A549 (cell line): Measurements from ENCODE around the gene CAMTA1. TPM values are rescaled to one million over a fixed set of nuclear protein-coding genes. Genes with fewer than 3 reads are reported as not detected.
A peak's percentile ranks its signal among the peaks of the same experiment; 100 is the strongest.

Experiments
- ATAC-seq, 2 experiments: fragments of 200-7000 bp in 1 of 2; fragments of >200 bp in 1 of 2; cut with Nextera tagmentation in 1 of 2; cut with Tn5 transposase in 1 of 2; 3 replicates each; pipeline versions ENCODE4 v1.8.0 to v1.9.1; 2018 to 2020; ENCODE audit warnings: mild to moderate bottlenecking in 1 of 2, moderate library complexity in 1 of 2
- CTCF ChIA-PET: fragments of 300-600 bp; sonication (Branson Sonifier 250); formaldehyde crosslinking; extraction: SDS; loops from one replicate; lab custom pipeline; 2021; ENCODE audit warnings: antibody characterized with exemption, inconsistent platforms; lab: Yijun Ruan, JAX
- POLR2A ChIA-PET: fragments of 350-600 bp; formaldehyde crosslinking; extraction: SDS; loops from one replicate; lab custom pipeline; 2021; ENCODE audit warnings: antibody characterized with exemption, inconsistent platforms; lab: Yijun Ruan, JAX
- DNase-seq, 2 experiments: peaks; one replicate each; pipeline versions ENCODE4 v3.0.0 to v3.0.0-alpha.2; 2011 to 2016; ENCODE audit warnings: low read depth in 1 of 2, low spot score in 1 of 2
- FAIRE-seq: peaks from 2 replicates; lab custom pipeline; 2011; peaks lifted over from hg19 to GRCh38; lab: Jason Lieb, UNC
- H3K27ac ChIP-seq, 2 experiments: fragments of >200 bp; sonication (Bioruptor Twin); formaldehyde crosslinking; 3 replicates each; pipeline ENCODE4 v1.5.1; 2016 to 2017
- H3K4me1 ChIP-seq: fragments of >200 bp; sonication (Bioruptor Twin); formaldehyde crosslinking; 3 replicates; pipeline ENCODE4 v1.6.1; 2016
- H3K4me2 ChIP-seq: fragments of >200 bp; sonication (Bioruptor Twin); formaldehyde crosslinking; 3 replicates; pipeline ENCODE4 v1.6.1; 2016
- H3K4me3 ChIP-seq: fragments of >200 bp; sonication (Bioruptor Twin); formaldehyde crosslinking; 3 replicates; pipeline ENCODE4 v1.5.1; 2016
- H3K9me3 ChIP-seq: fragments of >200 bp; sonication (Bioruptor Twin); formaldehyde crosslinking; 3 replicates; pipeline ENCODE4 v1.6.1; 2016
- BCL3 ChIP-seq: fragments of >200 bp; sonication (Bioruptor Twin); formaldehyde crosslinking; IDR thresholded peaks from 3 replicates; pipeline ENCODE4 v1.6.1; 2016
- CEBPB ChIP-seq, 2 experiments: fragments of >200 bp in 1 of 2; sonication (Bioruptor Twin) in 1 of 2; formaldehyde crosslinking in 1 of 2; IDR thresholded peaks; 2 replicates each; pipeline ENCODE4 v1.6.1; 2012 to 2016
- CHD2 ChIP-seq: fragments of 150-350 bp; IDR thresholded peaks from 2 replicates; pipeline ENCODE4 v1.6.1; 2014; ENCODE audit warnings: low read length; ENCODE audit not compliant: partially characterized antibody
- FOXS1 ChIP-seq: fragments of 250-450 bp; sonication (Bioruptor Pico); IDR thresholded peaks from 2 replicates; pipeline ENCODE4 v1.5.0; 2020; ENCODE audit warnings: mild to moderate bottlenecking, moderate library complexity
- GATA3 ChIP-seq: IDR thresholded peaks from 2 replicates; pipeline ENCODE4 v1.6.1; 2012; ENCODE audit warnings: borderline replicate concordance
- HDAC2 ChIP-seq: fragments of 200-600 bp; sonication (generic); IDR thresholded peaks from 2 replicates; pipeline ENCODE4 v1.6.1; 2016
- JUN ChIP-seq, 2 experiments: fragments of >200 bp; sonication (Bioruptor Twin); formaldehyde crosslinking; IDR thresholded peaks; 2 replicates in 1 of 2; 3 replicates in 1 of 2; pipeline ENCODE4 v1.6.1; 2016 to 2017
- JUNB ChIP-seq: fragments of >200 bp; sonication (Bioruptor Twin); formaldehyde crosslinking; IDR thresholded peaks from 2 replicates; pipeline ENCODE4 v1.6.1; 2016
- KDM5A ChIP-seq: fragments of 200-600 bp; sonication (generic); IDR thresholded peaks from 2 replicates; pipeline ENCODE4 v1.6.1; 2016; ENCODE audit warnings: antibody characterized with exemption, mild to moderate bottlenecking
- NFE2L2 ChIP-seq: fragments of 150-350 bp; conservative IDR thresholded peaks from 2 replicates; pipeline ENCODE4 v1.6.1; 2014; ENCODE audit warnings: low read length
- PHF8 ChIP-seq: fragments of 200-600 bp; sonication (generic); IDR thresholded peaks from 2 replicates; pipeline ENCODE4 v1.6.1; 2016; ENCODE audit warnings: low read depth, mild to moderate bottlenecking, antibody characterized with exemption, moderate library complexity, borderline replicate concordance
- POLR2A ChIP-seq: IDR thresholded peaks from 2 replicates; pipeline ENCODE4 v1.6.1; 2012; ENCODE audit warnings: mild to moderate bottlenecking, low read length
- POLR2AphosphoS2 ChIP-seq: conservative IDR thresholded peaks from 2 replicates; pipeline ENCODE4 v1.6.1; 2012; ENCODE audit warnings: low read length, improper control_type of control experiment, inconsistent platforms
- RARB ChIP-seq: fragments of 250-450 bp; sonication (Bioruptor Pico); IDR thresholded peaks from 2 replicates; pipeline ENCODE4 v1.8.0; 2021; ENCODE audit warnings: mild to moderate bottlenecking, moderate library complexity
- RCOR1 ChIP-seq: fragments of 150-350 bp; IDR thresholded peaks from 2 replicates; pipeline ENCODE4 v1.6.1; 2014; ENCODE audit warnings: antibody characterized with exemption, low read length, low read depth
- RNF2 ChIP-seq: fragments of 200-600 bp; sonication (generic); IDR thresholded peaks from 2 replicates; pipeline ENCODE4 v1.6.1; 2016; ENCODE audit warnings: low read depth, mild to moderate bottlenecking, antibody characterized with exemption, moderate library complexity, borderline replicate concordance
- SREBF2 ChIP-seq: fragments of 450-650 bp; IDR thresholded peaks from 2 replicates; pipeline ENCODE4 v1.6.1; 2014; ENCODE audit warnings: mild to moderate bottlenecking, moderate library complexity
- TP53 ChIP-seq: fragments of 250-450 bp; sonication (Bioruptor Pico); IDR thresholded peaks from 2 replicates; pipeline ENCODE4 v1.5.0; 2021; ENCODE audit warnings: mild to moderate bottlenecking, moderate library complexity
- USF2 ChIP-seq: fragments of 450-650 bp; IDR thresholded peaks from 2 replicates; pipeline ENCODE4 v1.6.1; 2014; ENCODE audit warnings: antibody characterized with exemption
- ZFP36 ChIP-seq: fragments of 450-650 bp; IDR thresholded peaks from 2 replicates; pipeline ENCODE4 v1.6.1; 2014; ENCODE audit warnings: borderline replicate concordance; ENCODE audit not compliant: partially characterized antibody
- WGBS: methylation state at CpG from one replicate; pipeline ENCODE4 v1.1.6; 2017; ENCODE audit errors: missing lambda C conversion rate; 5-methylcytosine and 5-hydroxymethylcytosine counted together
- polyA plus RNA-seq, 4 experiments: library from polyadenylated mRNA; depleted of rRNA in 3 of 4; stranded (reverse); fragments of >200 nt; fragmentation: RNase III in 1 of 4; extraction: RNeasy Plus Mini Kit Qiagen cat#74134 plus additional on column Dnase treatment in 1 of 4; gene quantifications; 2 replicates in 3 of 4; 3 replicates in 1 of 4; pipeline ENCODE4 v1.2.3, GENCODE V29; 2011 to 2017
- TF ChIP-seq, protein P1 (sequence below): IDR thresholded peaks from 2 replicates; pipeline ENCODE4 v1.6.1; 2012; ENCODE audit warnings: low read depth, borderline replicate concordance
- TF ChIP-seq, protein P2 (sequence below): IDR thresholded peaks from 2 replicates; pipeline ENCODE4 v1.6.1; 2012
- TF ChIP-seq, protein P3 (sequence below): fragments of 250-450 bp; sonication (Bioruptor Pico); IDR thresholded peaks from 2 replicates; pipeline ENCODE4 v1.5.0; 2020; ENCODE audit warnings: low read depth, mild to moderate bottlenecking, moderate library complexity
- TF ChIP-seq, protein P4 (sequence below): fragments of 250-450 bp; sonication (Bioruptor Pico); IDR thresholded peaks from 2 replicates; pipeline ENCODE4 v1.5.0; 2021; ENCODE audit warnings: mild to moderate bottlenecking, moderate library complexity, borderline replicate concordance

Gene CAMTA1
- polyA plus RNA-seq, 2 of the 4 experiments (the other 2 are of a cell fraction): 58.8 to 75.0 TPM

DNA sequence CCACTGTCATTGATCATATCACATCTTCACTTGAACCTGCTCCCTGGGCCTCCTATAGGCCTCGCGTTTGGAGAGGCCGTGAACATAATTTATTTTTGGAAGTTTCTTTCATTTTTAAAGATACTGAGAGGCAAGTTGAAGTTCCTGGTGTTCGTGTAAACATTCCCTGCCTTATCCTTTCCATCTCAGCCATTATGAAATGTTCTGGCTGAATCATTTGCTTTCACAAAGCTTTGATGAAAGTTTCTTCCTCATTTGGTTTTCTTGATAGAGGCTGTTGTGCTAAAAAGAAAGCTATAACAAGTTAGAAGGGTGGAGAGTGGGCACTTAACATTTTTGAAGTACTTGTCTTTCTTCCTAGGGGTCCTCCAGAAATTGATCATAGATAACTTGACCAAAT is 15.5 kb downstream of the CAMTA1 start:
- H3K4me1 ChIP-seq: peaks cover 68% of the 10 kb centered on the region
- peak overlapping the region; percentile 39 to 77; a peak in 5 of 6 replicates for H3K27ac ChIP-seq
- H3K4me2 ChIP-seq: peak overlapping the region; percentile 46
- H3K9me3 ChIP-seq: no peaks in the 10 kb centered on the region
- H3K4me3 ChIP-seq: no peak overlapping the region
- TF ChIP-seq GATA3 (peak; percentile 78), RNF2 (no peak), CEBPB (IDR thresholded peaks at IDR 0.05) (0 out of 4 replicates have a peak, but pooled peaks of 1 of the 2 experiments have one; percentile 15), FOXS1 (CRISPR knock-in tag) (no peak)
- CTCF ChIA-PET: interaction anchor here (0.7 to 1.9 kb wide), 6 partner anchors 12 to 952 kb away, joined by 3 to 4 read pairs (median 4); no protein-coding TSS in a partner anchor
- DNase-seq (peak in 1 of 2 experiments; percentile 20), FAIRE-seq (no peak), ATAC-seq (no peak)
- POLR2A ChIA-PET: interaction anchor here (1.8 kb wide), 1 partner anchor 16 kb away, joined by 10 read pairs; the partner anchor contains the start of gene CAMTA1
- WGBS: 20% methylated on average over 4 of the region's 4 CpGs

- no peak overlapping the region for H3K4me3 ChIP-seq
- no peaks in the 10 kb centered on the region for H3K9me3 ChIP-seq
- ATAC-seq (no peak), FAIRE-seq (no peak)
- CTCF ChIA-PET: interaction anchor here (0.7 to 1.9 kb wide), 8 partner anchors 12 to 951 kb away, joined by 3 to 5 read pairs (median 4); no protein-coding TSS in a partner anchor
- H3K4me1 ChIP-seq: peaks cover 64% of the 10 kb centered on the region
- no peak for TF ChIP-seq PHF8
- no peak for TF ChIP-seq TP53 (CRISPR knock-in tag)
- TF ChIP-seq ZFP36: no peak
- TF ChIP-seq, protein P1, sequence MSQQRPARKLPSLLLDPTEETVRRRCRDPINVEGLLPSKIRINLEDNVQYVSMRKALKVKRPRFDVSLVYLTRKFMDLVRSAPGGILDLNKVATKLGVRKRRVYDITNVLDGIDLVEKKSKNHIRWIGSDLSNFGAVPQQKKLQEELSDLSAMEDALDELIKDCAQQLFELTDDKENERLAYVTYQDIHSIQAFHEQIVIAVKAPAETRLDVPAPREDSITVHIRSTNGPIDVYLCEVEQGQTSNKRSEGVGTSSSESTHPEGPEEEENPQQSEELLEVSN: no peak
- TF ChIP-seq POLR2A: no peak
- TF ChIP-seq, protein P2, sequence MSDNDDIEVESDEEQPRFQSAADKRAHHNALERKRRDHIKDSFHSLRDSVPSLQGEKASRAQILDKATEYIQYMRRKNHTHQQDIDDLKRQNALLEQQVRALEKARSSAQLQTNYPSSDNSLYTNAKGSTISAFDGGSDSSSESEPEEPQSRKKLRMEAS: no peak
- TF ChIP-seq, protein P3, sequence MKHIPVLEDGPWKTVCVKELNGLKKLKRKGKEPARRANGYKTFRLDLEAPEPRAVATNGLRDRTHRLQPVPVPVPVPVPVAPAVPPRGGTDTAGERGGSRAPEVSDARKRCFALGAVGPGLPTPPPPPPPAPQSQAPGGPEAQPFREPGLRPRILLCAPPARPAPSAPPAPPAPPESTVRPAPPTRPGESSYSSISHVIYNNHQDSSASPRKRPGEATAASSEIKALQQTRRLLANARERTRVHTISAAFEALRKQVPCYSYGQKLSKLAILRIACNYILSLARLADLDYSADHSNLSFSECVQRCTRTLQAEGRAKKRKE (CRISPR knock-in tag): no peak
- TF ChIP-seq SREBF2: no peak
- no peak for TF ChIP-seq BCL3
- no peak for TF ChIP-seq JUN (IDR thresholded peaks at IDR 0.05)
- TF ChIP-seq HDAC2: no peak
- TF ChIP-seq POLR2AphosphoS2: no peak
- no peak for TF ChIP-seq KDM5A
- no peak for TF ChIP-seq RCOR1
- TF ChIP-seq, all 56 proteins: peak for 0
- POLR2A ChIA-PET: interaction anchor here (1.8 kb wide), 1 partner anchor 16 kb away, joined by 10 read pairs; the partner anchor contains the start of gene CAMTA1
- WGBS: 80% methylated on average over 2 of the region's 2 CpGs
- Histone ChIP-seq H3K4me2 (peak overlapping the region; percentile 46), H3K27ac (peak overlapping the region; percentile 39 to 77; a peak in 5 of 6 replicates)
- DNase-seq: no peak
These were observed 15.9 kb downstream of the CAMTA1 start for GRCh38 chr1:6801199-6801598.

DNA sequence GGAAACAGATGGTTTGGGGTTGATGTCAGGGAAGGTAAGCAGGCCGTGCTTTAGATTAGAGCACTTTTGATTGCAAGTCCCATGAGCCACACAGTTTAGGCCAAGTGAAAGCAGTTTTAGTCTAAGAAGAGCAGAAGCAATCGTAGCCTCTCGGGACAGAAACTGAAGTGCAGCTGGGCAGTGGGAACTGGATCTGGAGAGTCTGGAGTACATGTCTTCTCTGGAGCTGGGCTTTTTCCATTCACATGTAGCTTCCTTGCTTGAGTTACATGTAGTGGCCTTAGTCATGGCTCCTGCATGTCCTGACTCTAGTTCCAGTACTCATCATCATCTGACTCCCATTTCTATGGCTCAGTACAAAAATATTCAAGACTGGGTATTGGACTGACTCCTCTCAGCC is 16.7 kb downstream of the CAMTA1 start:
- DNase-seq (no peak), FAIRE-seq (no peak), ATAC-seq (peak; percentile 30 to 38; a peak in 3 of 6 replicates)
- Histone ChIP-seq H3K4me2 (peak overlapping the region; percentile 48; the same call in 1 of the 3 replicates), H3K9me3 (no peaks in the 10 kb centered on the region), H3K4me1 (peaks cover 59% of the 10 kb centered on the region), H3K27ac (peak overlapping the region; percentile 32 to 64; a peak in 5 of 6 replicates), H3K4me3 (no peak overlapping the region)
- 93% methylated on average over 3 of the region's 3 CpGs for WGBS
- TF ChIP-seq, protein P4, sequence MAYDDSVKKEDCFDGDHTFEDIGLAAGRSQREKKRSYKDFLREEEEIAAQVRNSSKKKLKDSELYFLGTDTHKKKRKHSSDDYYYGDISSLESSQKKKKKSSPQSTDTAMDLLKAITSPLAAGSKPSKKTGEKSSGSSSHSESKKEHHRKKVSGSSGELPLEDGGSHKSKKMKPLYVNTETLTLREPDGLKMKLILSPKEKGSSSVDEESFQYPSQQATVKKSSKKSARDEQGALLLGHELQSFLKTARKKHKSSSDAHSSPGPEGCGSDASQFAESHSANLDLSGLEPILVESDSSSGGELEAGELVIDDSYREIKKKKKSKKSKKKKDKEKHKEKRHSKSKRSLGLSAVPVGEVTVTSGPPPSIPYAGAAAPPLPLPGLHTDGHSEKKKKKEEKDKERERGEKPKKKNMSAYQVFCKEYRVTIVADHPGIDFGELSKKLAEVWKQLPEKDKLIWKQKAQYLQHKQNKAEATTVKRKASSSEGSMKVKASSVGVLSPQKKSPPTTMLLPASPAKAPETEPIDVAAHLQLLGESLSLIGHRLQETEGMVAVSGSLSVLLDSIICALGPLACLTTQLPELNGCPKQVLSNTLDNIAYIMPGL (CRISPR knock-in tag): no peak
- TF ChIP-seq CHD2 (no peak), JUNB (no peak), RARB (CRISPR knock-in tag) (no peak), JUN (IDR thresholded peaks at IDR 0.05) (no peak), RCOR1 (no peak), CEBPB (IDR thresholded peaks at IDR 0.05) (no peak), NFE2L2 (no peak), USF2 (no peak)
- ChIA-PET CTCF (interaction anchor here (0.6 to 1.9 kb wide), 8 partner anchors 13 to 951 kb away, joined by 3 to 7 read pairs (median 4); no protein-coding TSS in a partner anchor), POLR2A (interaction anchor here (1.8 kb wide), 1 partner anchor 17 kb away, joined by 10 read pairs; the partner anchor contains the start of gene CAMTA1)
